LNCaP clone FGC (cell line): ENCODE measurements around the gene ARFGAP1.

ENCODE experiments used
- DNase-seq: peaks from one replicate; pipeline ENCODE4 v3.0.0-alpha.2; 2011; ENCODE audit warnings: low read depth
- H3K4me3 ChIP-seq: 2 replicates; pipeline ENCODE4 v1.5.1; 2011; ENCODE audit warnings: mild to moderate bottlenecking, low read depth, low read length, control low read depth
- TF ChIP-seq, protein P1 (sequence below): IDR thresholded peaks from 2 replicates; pipeline ENCODE4 v1.5.1; 2012; ENCODE audit warnings: mild to moderate bottlenecking; ENCODE audit not compliant: control insufficient read depth, insufficient read depth; ENCODE audit errors: extremely low read depth

ARFGAP1 gene

DNA sequence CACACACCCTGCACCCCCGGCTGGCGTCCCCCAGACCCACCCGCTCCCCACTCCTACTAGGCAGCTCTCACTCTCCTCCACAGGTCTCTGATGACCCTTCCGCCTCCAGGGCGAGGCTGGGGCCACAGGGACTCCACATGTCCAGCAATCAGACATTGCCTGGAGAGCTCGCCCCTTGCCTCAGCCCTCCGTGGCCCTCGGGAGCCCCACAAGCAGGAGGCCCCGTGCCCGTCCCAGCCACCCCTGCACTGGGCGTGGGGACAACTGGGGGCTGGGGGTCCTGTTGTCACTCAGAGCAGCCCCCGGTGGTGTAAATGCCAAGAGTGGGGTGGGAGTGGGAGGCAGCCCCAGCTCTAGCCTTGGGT, 21.9 kb downstream of the ARFGAP1 start:
- no peak overlapping the region for H3K4me3 ChIP-seq
- DNase-seq, result no peak
- TF ChIP-seq, protein P1, sequence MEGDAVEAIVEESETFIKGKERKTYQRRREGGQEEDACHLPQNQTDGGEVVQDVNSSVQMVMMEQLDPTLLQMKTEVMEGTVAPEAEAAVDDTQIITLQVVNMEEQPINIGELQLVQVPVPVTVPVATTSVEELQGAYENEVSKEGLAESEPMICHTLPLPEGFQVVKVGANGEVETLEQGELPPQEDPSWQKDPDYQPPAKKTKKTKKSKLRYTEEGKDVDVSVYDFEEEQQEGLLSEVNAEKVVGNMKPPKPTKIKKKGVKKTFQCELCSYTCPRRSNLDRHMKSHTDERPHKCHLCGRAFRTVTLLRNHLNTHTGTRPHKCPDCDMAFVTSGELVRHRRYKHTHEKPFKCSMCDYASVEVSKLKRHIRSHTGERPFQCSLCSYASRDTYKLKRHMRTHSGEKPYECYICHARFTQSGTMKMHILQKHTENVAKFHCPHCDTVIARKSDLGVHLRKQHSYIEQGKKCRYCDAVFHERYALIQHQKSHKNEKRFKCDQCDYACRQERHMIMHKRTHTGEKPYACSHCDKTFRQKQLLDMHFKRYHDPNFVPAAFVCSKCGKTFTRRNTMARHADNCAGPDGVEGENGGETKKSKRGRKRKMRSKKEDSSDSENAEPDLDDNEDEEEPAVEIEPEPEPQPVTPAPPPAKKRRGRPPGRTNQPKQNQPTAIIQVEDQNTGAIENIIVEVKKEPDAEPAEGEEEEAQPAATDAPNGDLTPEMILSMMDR, result no peak

DNA sequence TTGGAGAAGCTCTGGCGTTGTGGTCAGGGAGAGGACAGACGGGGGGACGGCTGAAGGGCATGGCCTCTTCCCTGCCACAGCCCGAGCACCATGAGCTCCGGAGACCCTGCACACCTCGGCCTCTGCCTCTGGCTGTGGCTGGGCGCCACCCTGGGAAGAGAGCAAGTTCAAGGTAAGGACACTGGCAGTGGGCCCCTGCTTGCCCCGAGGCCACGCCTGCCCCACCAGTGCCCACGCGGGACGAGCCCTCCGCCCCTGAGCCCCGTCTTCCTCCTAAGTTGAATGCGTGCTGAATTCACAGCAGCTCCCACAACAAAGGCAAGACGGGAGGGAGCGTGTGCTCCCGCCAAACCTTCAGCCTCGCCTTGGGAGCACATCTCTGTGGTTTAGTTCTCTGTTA, 22.4 kb downstream of the ARFGAP1 start:
- TF ChIP-seq, protein P1, result no peak
- H3K4me3 ChIP-seq, result no peak overlapping the region
- DNase-seq, result no peak

DNA sequence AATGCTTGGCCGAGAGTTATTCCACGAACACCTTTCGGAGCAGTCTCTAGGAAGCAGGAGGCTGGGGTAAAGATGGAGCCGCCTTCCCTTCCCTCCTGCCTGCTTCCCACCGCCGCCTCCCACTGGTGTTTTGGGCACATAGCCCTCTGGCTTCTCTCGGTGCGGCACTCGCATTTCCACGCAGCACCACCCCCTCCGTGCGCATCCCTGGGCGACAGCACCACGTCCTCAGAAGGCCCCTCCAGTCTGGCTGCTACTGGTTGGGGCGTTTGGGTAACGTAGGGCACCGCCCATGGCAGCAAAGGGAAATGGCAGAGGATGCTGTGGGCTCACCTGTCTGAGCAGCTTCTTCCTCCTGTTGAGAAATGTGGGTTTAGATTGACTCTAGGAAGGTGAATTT, 22.8 kb downstream of the ARFGAP1 start:
- H3K4me3 ChIP-seq, result no peak overlapping the region
- TF ChIP-seq, protein P1, result no peak
- DNase-seq, result no peak

DNA sequence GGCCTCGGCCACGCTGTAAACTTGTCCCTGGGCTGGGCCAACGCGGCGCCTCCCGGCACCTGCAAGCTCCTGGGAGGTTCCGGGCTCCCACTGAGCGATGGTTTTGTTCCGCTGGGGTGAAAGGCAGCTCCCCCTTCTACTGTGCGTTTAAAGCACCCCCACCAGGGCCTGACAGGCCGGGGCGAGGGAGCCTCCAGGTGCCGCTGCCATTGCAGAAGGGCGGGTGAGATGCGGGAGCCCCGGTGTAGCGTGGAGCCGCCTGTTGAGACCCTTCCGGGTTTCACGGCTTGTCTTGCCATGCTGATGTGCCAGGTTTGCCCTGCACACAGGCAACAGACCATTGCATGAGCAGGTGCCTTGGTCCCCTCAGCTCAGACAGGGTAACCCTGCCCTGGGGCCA, 23.2 kb downstream of the ARFGAP1 start:
- DNase-seq, result no peak
- no peak overlapping the region for H3K4me3 ChIP-seq
- TF ChIP-seq, protein P1, result no peak

DNA sequence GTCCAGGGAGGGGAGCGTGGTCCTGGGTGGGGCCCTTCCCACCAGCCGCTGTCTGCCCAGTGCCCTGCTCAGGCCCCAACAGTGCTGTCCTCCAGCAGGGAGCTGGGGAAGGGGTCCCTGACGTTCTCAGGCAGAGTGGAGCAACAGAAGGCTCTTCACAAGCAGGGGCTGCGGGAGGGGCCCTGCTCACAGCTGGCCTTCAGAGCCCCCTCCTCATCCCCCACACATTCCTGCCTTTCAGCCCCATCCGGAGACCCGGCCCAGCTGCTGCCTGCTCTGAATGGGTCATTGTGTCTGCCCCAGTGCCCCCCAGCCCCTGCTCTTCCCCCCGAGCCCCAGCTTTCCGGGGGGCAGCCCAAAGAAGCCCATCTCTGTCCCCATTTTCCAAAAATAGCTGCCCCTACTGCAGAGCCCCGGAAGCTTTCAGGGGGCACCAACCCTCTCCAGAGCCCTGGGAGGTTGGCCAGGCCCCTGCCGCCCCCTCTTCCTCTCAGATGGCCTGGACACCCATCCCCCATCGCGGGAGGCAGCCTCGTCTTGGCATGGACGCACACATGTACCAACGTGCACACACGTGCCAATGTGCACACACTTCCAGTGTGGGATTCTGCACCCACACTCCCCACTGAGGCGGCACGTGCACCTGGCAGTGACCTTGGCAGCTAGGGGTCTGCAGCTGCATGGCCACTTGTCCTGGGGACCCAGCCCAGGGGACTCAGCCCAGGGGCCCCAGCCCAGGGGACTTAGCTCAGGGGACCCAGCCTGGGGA, 24.1 kb downstream of the ARFGAP1 start:
- no peak for DNase-seq
- no peak overlapping the region for H3K4me3 ChIP-seq
- TF ChIP-seq, protein P1, result no peak

DNA sequence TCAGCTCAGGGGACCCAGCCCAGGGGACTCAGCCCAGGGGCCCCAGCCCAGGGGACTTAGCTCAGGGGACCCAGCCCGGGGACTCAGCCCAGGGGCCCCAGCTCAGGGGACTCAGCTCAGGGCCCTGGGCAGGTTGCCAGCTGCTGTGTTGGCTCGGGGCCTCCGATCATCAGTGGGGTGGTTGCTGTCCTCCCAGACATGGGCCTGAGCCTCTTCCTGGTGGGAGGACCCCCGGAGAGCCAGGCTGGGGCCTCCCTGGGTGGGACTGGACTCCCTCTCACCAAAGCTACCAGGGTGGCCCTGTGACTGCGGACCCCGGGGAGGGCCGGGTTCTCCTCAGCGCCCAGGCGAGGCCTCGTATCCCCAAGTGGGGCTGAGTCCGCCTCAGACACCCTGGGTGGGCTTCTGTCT, 24.8 kb downstream of the ARFGAP1 start:
- TF ChIP-seq, protein P1, result no peak
- DNase-seq, result no peak
- H3K4me3 ChIP-seq, result no peak overlapping the region

DNA sequence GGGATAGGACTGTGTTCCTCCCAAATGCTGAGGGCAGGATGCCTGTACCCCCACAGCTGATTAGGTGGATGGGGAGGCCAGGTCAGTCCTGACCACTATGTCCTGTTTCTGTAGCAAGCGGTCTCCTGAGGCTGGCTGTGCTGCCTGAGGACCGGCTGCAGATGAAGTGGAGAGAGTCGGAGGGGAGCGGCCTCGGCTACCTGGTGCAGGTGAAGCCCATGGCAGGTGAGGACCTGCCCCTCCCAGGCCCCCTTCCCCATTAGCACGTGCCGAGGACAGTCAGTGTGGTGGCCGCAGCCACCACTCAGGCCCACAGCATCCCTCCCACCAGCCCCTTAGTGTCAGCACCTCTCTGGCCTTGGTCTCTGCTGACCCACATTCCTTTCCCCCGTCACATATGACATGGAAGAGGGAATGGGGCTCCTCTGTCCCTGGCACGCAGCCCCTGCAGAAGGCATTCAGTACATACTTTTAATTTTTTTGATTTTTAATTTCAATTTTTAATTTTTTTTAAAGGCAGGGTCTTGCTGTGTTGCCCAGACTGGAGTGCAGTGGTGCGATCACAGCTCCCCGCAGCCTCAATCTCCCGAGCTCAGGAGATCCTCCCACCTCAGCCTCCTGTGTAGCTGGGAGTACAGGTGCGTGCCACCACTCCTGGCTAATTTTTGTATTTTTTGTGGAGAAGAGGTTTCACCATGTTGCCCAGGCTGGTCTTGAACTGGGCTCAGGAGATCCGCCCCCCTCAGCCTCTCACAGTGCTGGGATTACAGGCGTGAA, 25.4 kb downstream of the ARFGAP1 start:
- no peak for DNase-seq
- TF ChIP-seq, protein P1, result no peak
- no peak overlapping the region for H3K4me3 ChIP-seq
